ENCODE results near the gene WNT1. TPM values are rescaled to one million over a fixed set of nuclear protein-coding genes. Genes with fewer than 3 reads are reported as not detected.

The WNT1 gene
- total and polyA plus RNA-seq, 2 donors (not counting 1 experiment from before 2014, with no cell fraction given): not detected

DNA sequence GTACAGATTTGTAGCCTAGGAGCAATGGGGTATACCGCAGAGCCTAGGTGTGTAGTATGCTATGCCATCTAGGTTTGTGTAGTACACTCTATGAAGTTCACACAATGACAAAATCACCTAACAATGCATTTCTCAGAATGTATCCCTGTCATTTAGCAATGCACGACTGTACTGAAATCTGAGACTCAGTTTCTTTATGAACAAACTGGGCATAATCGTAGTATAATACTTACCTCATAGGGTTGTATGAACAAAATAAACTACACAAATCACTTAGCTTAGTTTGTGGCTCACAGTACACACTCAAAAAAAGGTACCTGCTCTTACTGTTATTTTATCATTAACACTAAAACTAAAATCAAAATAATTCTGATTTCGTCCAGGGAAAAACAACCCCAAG lies 47.3 kb downstream of the WNT1 start:
- Histone ChIP-seq H3K27me3 (ENCODE audit: control insufficient read depth, insufficient read depth, low read length) (no peaks in the 10 kb centered on the region), H2AFZ (ENCODE audit: low read length) (no peak overlapping the region), H3K79me2 (ENCODE audit: control insufficient read depth, insufficient read depth, low read length) (no peaks in the 10 kb centered on the region), H3K4me1 (ENCODE audit: control insufficient read depth, extremely low read depth, insufficient read depth, low read length) (no peaks in the 10 kb centered on the region), H3K4me3 (replicated peaks in 1 of 4; ENCODE audit: control extremely low read depth in 1 of 4, insufficient read depth in 1 of 4, low read depth in 3 of 4, low read length in 4 of 4) (no peak overlapping the region), H3K9ac (ENCODE audit: insufficient read depth, low read length) (no peak overlapping the region), H3K36me3 (ENCODE audit: control insufficient read depth, insufficient read depth, low read length) (peaks cover 32% of the 10 kb centered on the region), H3K27ac (ENCODE audit: insufficient read depth, low read length) (no peak overlapping the region), H3K9me3 (ENCODE audit: control insufficient read depth, insufficient read depth, low read depth, low read length) (no peaks in the 10 kb centered on the region), H3K4me2 (ENCODE audit: extremely low read depth, insufficient read depth, low read length) (no peak overlapping the region), H4K20me1 (ENCODE audit: control insufficient read depth, extremely low read depth, insufficient read depth, low read length) (no peaks in the 10 kb centered on the region)
- no peak for TF ChIP-seq EZH2 (IDR thresholded peaks at IDR 0.05; ENCODE audit: low read length, missing control alignments)
- TF ChIP-seq, protein P1, sequence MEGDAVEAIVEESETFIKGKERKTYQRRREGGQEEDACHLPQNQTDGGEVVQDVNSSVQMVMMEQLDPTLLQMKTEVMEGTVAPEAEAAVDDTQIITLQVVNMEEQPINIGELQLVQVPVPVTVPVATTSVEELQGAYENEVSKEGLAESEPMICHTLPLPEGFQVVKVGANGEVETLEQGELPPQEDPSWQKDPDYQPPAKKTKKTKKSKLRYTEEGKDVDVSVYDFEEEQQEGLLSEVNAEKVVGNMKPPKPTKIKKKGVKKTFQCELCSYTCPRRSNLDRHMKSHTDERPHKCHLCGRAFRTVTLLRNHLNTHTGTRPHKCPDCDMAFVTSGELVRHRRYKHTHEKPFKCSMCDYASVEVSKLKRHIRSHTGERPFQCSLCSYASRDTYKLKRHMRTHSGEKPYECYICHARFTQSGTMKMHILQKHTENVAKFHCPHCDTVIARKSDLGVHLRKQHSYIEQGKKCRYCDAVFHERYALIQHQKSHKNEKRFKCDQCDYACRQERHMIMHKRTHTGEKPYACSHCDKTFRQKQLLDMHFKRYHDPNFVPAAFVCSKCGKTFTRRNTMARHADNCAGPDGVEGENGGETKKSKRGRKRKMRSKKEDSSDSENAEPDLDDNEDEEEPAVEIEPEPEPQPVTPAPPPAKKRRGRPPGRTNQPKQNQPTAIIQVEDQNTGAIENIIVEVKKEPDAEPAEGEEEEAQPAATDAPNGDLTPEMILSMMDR (conservative IDR thresholded peaks at IDR 0.05 in 1 of 2, IDR thresholded peaks at IDR 0.05 in 1 of 2; ENCODE audit: low read depth in 1 of 2, low read length in 2 of 2): no peak
- no peak for DNase-seq (ENCODE audit: low read depth in 2 of 2)

DNA sequence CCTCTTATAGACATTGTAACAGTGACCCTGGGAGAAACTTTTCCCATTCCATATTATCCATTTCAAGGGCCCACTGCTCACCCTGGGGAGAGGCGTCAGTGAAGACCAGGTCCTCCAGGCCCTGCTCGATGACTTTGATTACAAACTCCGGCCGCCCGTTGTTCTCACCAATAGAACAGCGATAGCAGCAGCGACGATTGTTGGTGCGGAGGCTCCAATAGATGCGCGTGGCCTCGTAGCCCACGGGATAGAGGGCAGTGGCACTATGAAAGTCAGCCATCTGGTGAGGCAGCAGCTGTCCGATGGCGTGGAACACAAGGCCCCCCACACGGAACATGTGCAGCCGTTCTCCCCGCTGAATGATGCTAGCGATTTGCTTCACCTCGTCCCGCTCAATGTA lies 48.0 kb downstream of the WNT1 start:
- no peaks in the 10 kb centered on the region for H4K20me1 ChIP-seq (ENCODE audit: control insufficient read depth, extremely low read depth, insufficient read depth, low read length)
- H3K9me3 ChIP-seq (ENCODE audit: control insufficient read depth, insufficient read depth, low read depth, low read length): no peaks in the 10 kb centered on the region
- DNase-seq (ENCODE audit: low read depth in 2 of 2): no peak
- no peak overlapping the region for H3K4me2 ChIP-seq (ENCODE audit: extremely low read depth, insufficient read depth, low read length)
- no peak overlapping the region for H3K9ac ChIP-seq (ENCODE audit: insufficient read depth, low read length)
- TF ChIP-seq, protein P1 (conservative IDR thresholded peaks at IDR 0.05 in 1 of 2, IDR thresholded peaks at IDR 0.05 in 1 of 2; ENCODE audit: low read depth in 1 of 2, low read length in 2 of 2): no peak
- no peak for TF ChIP-seq EZH2 (IDR thresholded peaks at IDR 0.05; ENCODE audit: low read length, missing control alignments)
- no peaks in the 10 kb centered on the region for H3K79me2 ChIP-seq (ENCODE audit: control insufficient read depth, insufficient read depth, low read length)
- H3K27ac ChIP-seq (ENCODE audit: insufficient read depth, low read length): no peak overlapping the region
- peaks cover 32% of the 10 kb centered on the region for H3K36me3 ChIP-seq (ENCODE audit: control insufficient read depth, insufficient read depth, low read length)
- no peak overlapping the region for H3K4me3 ChIP-seq (replicated peaks in 1 of 4; ENCODE audit: control extremely low read depth in 1 of 4, insufficient read depth in 1 of 4, low read depth in 3 of 4, low read length in 4 of 4)
- H2AFZ ChIP-seq (ENCODE audit: low read length): no peak overlapping the region
- no peaks in the 10 kb centered on the region for H3K27me3 ChIP-seq (ENCODE audit: control insufficient read depth, insufficient read depth, low read length)
- no peaks in the 10 kb centered on the region for H3K4me1 ChIP-seq (ENCODE audit: control insufficient read depth, extremely low read depth, insufficient read depth, low read length)

DNA sequence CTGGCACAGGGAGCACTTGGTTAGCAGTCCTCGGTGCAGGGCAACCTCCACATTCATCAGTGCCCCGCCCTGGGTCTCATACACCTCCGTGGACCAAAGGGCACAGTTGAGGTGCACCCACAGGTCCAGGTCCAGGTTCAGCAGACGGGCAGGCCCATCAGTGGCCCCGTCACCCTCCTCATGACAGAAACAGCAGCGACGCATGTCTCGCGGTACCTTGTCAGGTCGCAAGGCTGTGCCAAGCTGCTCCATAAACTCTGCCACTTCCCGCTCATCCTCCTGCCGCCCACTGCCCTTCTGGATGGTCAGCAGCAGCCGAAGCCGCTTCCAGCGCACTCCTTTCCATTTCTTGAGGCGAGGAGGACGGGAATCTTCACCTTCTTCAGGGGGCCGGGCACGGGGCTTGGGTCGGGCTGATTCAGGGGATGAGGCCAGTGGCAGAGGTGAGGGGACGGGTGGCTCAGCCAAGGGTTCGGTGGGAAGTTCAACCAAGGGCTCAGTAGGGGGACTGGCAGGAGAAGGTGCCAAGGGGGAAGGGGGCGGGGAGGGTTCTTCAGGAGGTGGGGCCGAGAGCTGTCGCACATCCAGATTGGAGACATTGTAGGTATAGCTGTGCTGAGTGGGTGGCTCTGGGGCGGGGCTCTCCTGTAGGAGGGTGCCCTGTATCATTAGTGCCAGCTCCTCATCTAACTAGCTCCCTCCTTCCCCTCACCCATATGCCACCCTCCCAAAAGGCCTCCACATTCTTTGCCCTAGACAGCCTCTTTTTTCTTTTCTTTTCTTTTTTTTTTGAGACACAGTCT lies 48.8 kb downstream of the WNT1 start:
- Histone ChIP-seq H3K9me3 (ENCODE audit: control insufficient read depth, insufficient read depth, low read depth, low read length) (no peaks in the 10 kb centered on the region), H3K9ac (ENCODE audit: insufficient read depth, low read length) (no peak overlapping the region), H3K36me3 (ENCODE audit: control insufficient read depth, insufficient read depth, low read length) (peaks cover 34% of the 10 kb centered on the region), H3K4me2 (ENCODE audit: extremely low read depth, insufficient read depth, low read length) (no peak overlapping the region), H3K4me1 (ENCODE audit: control insufficient read depth, extremely low read depth, insufficient read depth, low read length) (no peaks in the 10 kb centered on the region), H3K27ac (ENCODE audit: insufficient read depth, low read length) (no peak overlapping the region), H4K20me1 (ENCODE audit: control insufficient read depth, extremely low read depth, insufficient read depth, low read length) (no peaks in the 10 kb centered on the region), H3K4me3 (replicated peaks in 1 of 4; ENCODE audit: control extremely low read depth in 1 of 4, insufficient read depth in 1 of 4, low read depth in 3 of 4, low read length in 4 of 4) (no peak overlapping the region), H3K27me3 (ENCODE audit: control insufficient read depth, insufficient read depth, low read length) (no peaks in the 10 kb centered on the region), H2AFZ (ENCODE audit: low read length) (no peak overlapping the region), H3K79me2 (ENCODE audit: control insufficient read depth, insufficient read depth, low read length) (no peaks in the 10 kb centered on the region)
- DNase-seq (ENCODE audit: low read depth in 2 of 2): no peak
- TF ChIP-seq EZH2 (IDR thresholded peaks at IDR 0.05; ENCODE audit: low read length, missing control alignments): no peak
- TF ChIP-seq, protein P1 (conservative IDR thresholded peaks at IDR 0.05 in 1 of 2, IDR thresholded peaks at IDR 0.05 in 1 of 2; ENCODE audit: low read depth in 1 of 2, low read length in 2 of 2): no peak

Measured in fibroblast of lung (primary cell).